K562 (cell line): ENCODE results near the gene LYPD5. TPM values are rescaled to one million over a fixed set of nuclear protein-coding genes. Genes with fewer than 3 reads are reported as not detected.

ENCODE experiments used
- BRD4 ChIP-seq: fragments of 200-600 bp; sonication (generic); IDR thresholded peaks from 2 replicates; pipeline ENCODE4 v1.6.1; 2017; ENCODE audit warnings: inconsistent platforms
- HDAC1 ChIP-seq, 2 experiments: fragments of 450-650 bp; IDR thresholded peaks; 2 replicates each; pipeline ENCODE4 v1.6.1; 2016 to 2017; ENCODE audit warnings: inconsistent platforms in 1 of 2, mild to moderate bottlenecking in 1 of 2, moderate library complexity in 1 of 2
- KLF13 ChIP-seq: fragments of 450-650 bp; IDR thresholded peaks from 2 replicates; pipeline ENCODE4 v1.6.1; 2016; ENCODE audit warnings: missing genetic modification characterization, low read depth, mild to moderate bottlenecking, missing compliant biosample characterization, moderate library complexity, borderline replicate concordance
- LEF1 ChIP-seq: fragments of 450-650 bp; IDR thresholded peaks from 2 replicates; pipeline ENCODE4 v1.6.1; 2016; ENCODE audit warnings: mild to moderate bottlenecking
- NFE2L1 ChIP-seq: fragments of 450-650 bp; IDR thresholded peaks from 2 replicates; pipeline ENCODE4 v1.6.1; 2016; ENCODE audit warnings: missing genetic modification characterization, low read depth, mild to moderate bottlenecking, missing compliant biosample characterization, moderate library complexity, borderline replicate concordance
- NR1H2 ChIP-seq: sonication (generic); formaldehyde crosslinking; IDR thresholded peaks from 2 replicates; pipeline ENCODE4 v1.4.0; 2020; ENCODE audit warnings: mild to moderate bottlenecking, missing genetic modification reagents
- PPARD ChIP-seq: fragments of 250-450 bp; sonication (Bioruptor Pico); IDR thresholded peaks from 2 replicates; pipeline ENCODE4 v1.8.0; 2022; ENCODE audit warnings: inconsistent platforms, mild to moderate bottlenecking, moderate library complexity
- RAD51 ChIP-seq: fragments of 450-650 bp; IDR thresholded peaks from 2 replicates; pipeline ENCODE4 v1.7.1; 2016; ENCODE audit warnings: low read depth, mild to moderate bottlenecking, borderline replicate concordance
- TFE3 ChIP-seq: fragments of 450-650 bp; formaldehyde crosslinking; IDR thresholded peaks from 2 replicates; pipeline ENCODE4 v1.4.0; 2020; ENCODE audit warnings: mild to moderate bottlenecking, mixed read lengths
- WHSC1 ChIP-seq: IDR thresholded peaks from one replicate; pipeline ENCODE4 v1.6.1; 2012; ENCODE audit warnings: low read length, control low read depth, inconsistent platforms
- ZNF639 ChIP-seq, 2 experiments: fragments of 200-800 bp in 1 of 2; sonication (Bioruptor generic) in 1 of 2; sonication (generic) in 1 of 2; formaldehyde crosslinking in 1 of 2; IDR thresholded peaks in 1 of 2; conservative IDR thresholded peaks in 1 of 2; 2 replicates each; pipeline versions ENCODE4 v1.5.0 to v1.6.1; 2016 to 2020; ENCODE audit warnings: missing compliant biosample characterization in 1 of 2, missing genetic modification characterization in 1 of 2, missing genetic modification reagents in 1 of 2
- polyA plus RNA-seq, 8 experiments: library from polyadenylated mRNA; depleted of rRNA in 4 of 8; stranded (reverse) in 5 of 8; unstranded in 3 of 8; fragments of >200 nt; fragmentation: Nextera tagmentation in 2 of 8; fragmentation: Illumina TruSeq in 1 of 8; extraction: Ambion mirVana in 2 of 8; extraction: Trizol in 1 of 8; gene quantifications; 2 replicates each; pipeline versions ENCODE4 v1.2.1 to v1.2.3, GENCODE V29; 2011 to 2014; ENCODE audit warnings: inconsistent platforms in 1 of 8, missing spikeins in 1 of 8
- total RNA-seq, 7 experiments: library from RNA; depleted of rRNA in 6 of 7; stranded (reverse); fragments of >200 nt in 6 of 7; fragmentation: Illumina TruSeq in 2 of 7; extraction: Trizol in 2 of 7; gene quantifications; 2 replicates each; pipeline versions ENCODE4 v1.2.1 to v1.2.3, GENCODE V29; 2011 to 2021; ENCODE audit warnings: low replicate concordance in 1 of 7
- TF ChIP-seq, protein P1 (sequence below), 2 experiments: fragments of 450-650 bp; IDR thresholded peaks; 2 replicates each; pipeline ENCODE4 v1.6.1; 2016; ENCODE audit warnings: mild to moderate bottlenecking in 2 of 2, borderline replicate concordance in 1 of 2, low read depth in 1 of 2, moderate library complexity in 1 of 2

The LYPD5 gene
- total and polyA plus RNA-seq, 9 of the 15 experiments (the other 6 are each of a cell fraction or from before 2014, with no cell fraction given), result 0.03 to 0.22 (median 0.10) TPM; not detected in 3

GRCh38 chr19:43826787-43827754 lies 24.8 kb upstream of the LYPD5 start, which contains the start of gene ZNF283 (continued):
- TF ChIP-seq, protein P1, sequence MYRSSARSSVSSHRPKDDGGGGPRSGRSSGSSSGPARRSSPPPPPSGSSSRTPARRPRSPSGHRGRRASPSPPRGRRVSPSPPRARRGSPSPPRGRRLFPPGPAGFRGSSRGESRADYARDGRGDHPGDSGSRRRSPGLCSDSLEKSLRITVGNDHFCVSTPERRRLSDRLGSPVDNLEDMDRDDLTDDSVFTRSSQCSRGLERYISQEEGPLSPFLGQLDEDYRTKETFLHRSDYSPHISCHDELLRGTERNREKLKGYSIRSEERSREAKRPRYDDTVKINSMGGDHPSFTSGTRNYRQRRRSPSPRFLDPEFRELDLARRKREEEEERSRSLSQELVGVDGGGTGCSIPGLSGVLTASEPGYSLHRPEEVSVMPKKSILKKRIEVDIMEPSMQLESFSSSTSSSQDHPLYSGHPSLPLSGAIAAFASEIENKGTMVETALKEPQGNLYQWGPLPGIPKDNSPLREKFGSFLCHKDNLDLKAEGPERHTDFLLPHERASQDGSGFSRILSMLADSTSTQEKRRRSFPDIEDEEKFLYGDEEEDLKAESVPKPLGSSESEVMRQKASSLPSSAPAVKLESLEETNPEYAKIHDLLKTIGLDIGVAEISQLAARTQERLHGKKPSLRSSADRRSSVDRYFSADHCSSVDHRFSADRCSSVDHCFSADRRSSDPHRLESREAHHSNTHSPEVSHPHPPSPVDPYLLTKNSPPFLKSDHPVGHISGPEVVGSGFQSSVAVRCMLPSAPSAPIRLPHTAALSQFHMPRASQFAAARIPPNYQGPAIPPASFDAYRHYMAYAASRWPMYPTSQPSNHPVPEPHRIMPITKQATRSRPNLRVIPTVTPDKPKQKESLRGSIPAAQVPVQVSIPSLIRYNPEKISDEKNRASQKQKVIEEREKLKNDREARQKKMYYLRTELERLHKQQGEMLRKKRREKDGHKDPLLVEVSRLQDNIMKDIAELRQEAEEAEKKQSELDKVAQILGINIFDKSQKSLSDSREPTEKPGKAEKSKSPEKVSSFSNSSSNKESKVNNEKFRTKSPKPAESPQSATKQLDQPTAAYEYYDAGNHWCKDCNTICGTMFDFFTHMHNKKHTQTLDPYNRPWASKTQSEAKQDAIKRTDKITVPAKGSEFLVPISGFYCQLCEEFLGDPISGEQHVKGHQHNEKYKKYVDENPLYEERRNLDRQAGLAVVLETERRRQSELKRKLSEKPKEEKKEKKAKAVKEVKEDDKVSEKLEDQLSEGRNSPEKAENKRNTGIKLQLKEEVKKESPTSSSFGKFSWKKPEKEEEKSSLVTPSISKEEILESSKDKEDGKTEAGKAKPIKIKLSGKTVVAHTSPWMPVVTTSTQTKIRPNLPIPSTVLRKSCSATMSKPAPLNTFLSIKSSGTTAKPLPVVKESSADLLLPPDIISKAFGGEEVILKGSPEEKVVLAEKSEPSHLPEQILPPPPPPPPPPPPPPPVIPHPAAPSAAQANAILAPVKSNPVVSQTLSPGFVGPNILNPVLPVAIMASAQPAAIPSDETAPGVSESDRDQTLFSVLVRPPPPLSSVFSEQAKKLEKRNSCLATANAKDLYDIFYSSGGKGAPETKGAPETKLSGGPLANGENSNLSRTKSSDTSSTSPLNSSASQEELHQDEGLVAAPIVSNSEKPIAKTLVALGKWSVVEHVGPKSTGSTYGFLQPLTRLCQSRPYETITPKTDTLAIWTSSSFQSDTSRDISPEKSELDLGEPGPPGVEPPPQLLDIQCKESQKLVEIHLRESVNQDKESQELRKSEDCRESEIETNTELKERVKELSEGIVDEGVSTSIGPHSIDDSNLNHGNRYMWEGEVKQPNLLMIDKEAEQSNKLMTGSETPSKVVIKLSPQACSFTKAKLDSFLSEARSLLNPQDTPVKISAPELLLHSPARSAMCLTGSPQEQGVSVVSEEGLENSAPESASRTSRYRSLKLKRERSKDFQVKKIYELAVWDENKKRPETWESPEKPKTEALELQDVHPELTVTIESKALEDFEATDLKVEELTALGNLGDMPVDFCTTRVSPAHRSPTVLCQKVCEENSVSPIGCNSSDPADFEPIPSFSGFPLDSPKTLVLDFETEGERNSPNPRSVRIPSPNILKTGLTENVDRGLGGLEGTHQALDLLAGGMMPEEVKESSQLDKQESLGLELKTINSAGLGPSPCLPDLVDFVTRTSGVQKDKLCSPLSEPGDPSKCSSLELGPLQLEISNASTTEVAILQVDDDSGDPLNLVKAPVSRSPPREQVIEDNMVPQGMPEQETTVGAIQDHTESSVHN (IDR thresholded peaks at IDR 0.05; ENCODE audit: borderline replicate concordance in 1 of 2, low read depth in 1 of 2), result no peak
- TF ChIP-seq PPARD (CRISPR knock-in tag) (no peak), HDAC1 (IDR thresholded peaks at IDR 0.05) (peak in 1 of 2 experiments; percentile 83; a peak in 2 of 4 replicates), ZNF639 (CRISPR knock-in tag; conservative IDR thresholded peaks at IDR 0.05 in 1 of 2, IDR thresholded peaks at IDR 0.05 in 1 of 2) (peak in 1 of 2 experiments; percentile 61; a peak in 1 of 4 replicates), RAD51 (no peak), BRD4 (no peak), TFE3 (CRISPR knock-in tag) (no peak), LEF1 (no peak), NFE2L1 (tag) (no peak), KLF13 (tag) (no peak), WHSC1 (no peak), NR1H2 (no peak)
